RWPE1 (cell line): ENCODE data around the gene CLEC2D.
"Not testable (repeated sequence)": the region's sequence is repeated elsewhere in the genome, so short reads cannot be mapped to it uniquely, and the experiment has no call there.

Source experiments
- CTCF ChIA-PET: fragments of 350-600 bp; sonication (Branson Sonifier 250); formaldehyde crosslinking; extraction: SDS; loops from one replicate; lab custom pipeline; 2021; lab: Yijun Ruan, JAX
- POLR2A ChIA-PET: fragments of 400-600 bp; formaldehyde crosslinking; extraction: SDS; loops from one replicate; lab custom pipeline; 2020; ENCODE audit warnings: antibody characterized with exemption; ENCODE audit not compliant: low non-redundant PET; lab: Yijun Ruan, JAX
- DNase-seq: peaks from one replicate; pipeline ENCODE4 v3.0.0; 2012; ENCODE audit warnings: low spot score
- H3K27ac ChIP-seq: fragments of 450-650 bp; 2 replicates; pipeline ENCODE4 v1.5.1; 2017
- CTCF ChIP-seq: fragments of 450-650 bp; conservative IDR thresholded peaks from 2 replicates; pipeline ENCODE4 v1.5.1; 2017; ENCODE audit warnings: low read depth, mild to moderate bottlenecking

The CLEC2D gene

GRCh38 chr12:9634969-9635754 lies 34.4 kb upstream of the CLEC2D start:
- POLR2A ChIA-PET = no interaction called here

GRCh38 chr12:9636150-9636850 lies 33.2 kb upstream of the CLEC2D start:
- TF ChIP-seq CTCF = no peak
- no peak overlapping the region for H3K27ac ChIP-seq
- no peak for DNase-seq
- ChIA-PET POLR2A (no interaction called here), CTCF (no interaction called here)

More at GRCh38 chr12:9634969-9635754, 34.4 kb upstream of the CLEC2D start:
- DNase-seq = no peak
- CTCF ChIA-PET = interaction anchor here (0.7 to 1.0 kb wide), 3 partner anchors 14 to 399 kb away, joined by 3 read pairs; no protein-coding TSS in a partner anchor
- no peak overlapping the region for H3K27ac ChIP-seq
- no peak for TF ChIP-seq CTCF

GRCh38 chr12:9636851-9637206 lies 32.7 kb upstream of the CLEC2D start:
- TF ChIP-seq CTCF = no peak
- DNase-seq = no peak
- ChIA-PET CTCF (no interaction called here), POLR2A (no interaction called here)
- H3K27ac ChIP-seq = no peak overlapping the region

GRCh38 chr12:9640024-9640423 lies 29.5 kb upstream of the CLEC2D start:
- no peak for DNase-seq
- H3K27ac ChIP-seq = no peak overlapping the region
- ChIA-PET CTCF (interaction anchor here (0.6 kb wide), 1 partner anchor 466 kb away, joined by 3 read pairs; no protein-coding TSS in a partner anchor), POLR2A (no interaction called here)
- no peak for TF ChIP-seq CTCF

- no peak for DNase-seq
- ChIA-PET CTCF (no interaction called here), POLR2A (no interaction called here)
- H3K27ac ChIP-seq = no peak overlapping the region
- TF ChIP-seq CTCF = no peak
Measured at GRCh38 chr12:9642606-9643265, 26.8 kb upstream of the CLEC2D start.

DNA sequence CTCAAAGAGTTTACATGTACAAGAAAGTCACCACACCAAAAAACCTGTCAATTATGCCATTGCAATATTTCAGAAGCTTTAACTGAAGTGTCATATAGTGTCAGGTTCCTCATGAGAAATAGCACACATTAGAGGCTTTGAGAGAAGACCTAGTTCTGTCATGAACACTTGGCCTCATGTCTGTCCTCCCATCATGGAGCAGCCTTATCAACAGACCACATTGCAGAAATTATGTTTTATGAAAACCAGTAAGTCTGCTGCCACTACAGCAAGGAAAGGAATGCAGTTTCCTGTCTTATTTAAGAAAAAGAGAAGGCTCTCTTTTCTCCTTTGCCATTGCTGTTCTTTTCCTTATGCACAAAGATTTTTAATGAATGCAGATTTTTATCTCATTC lies 26.2 kb upstream of the CLEC2D start:
- ChIA-PET CTCF (no interaction called here), POLR2A (no interaction called here)
- no peak for TF ChIP-seq CTCF
- H3K27ac ChIP-seq = no peak overlapping the region
- DNase-seq = no peak

DNA sequence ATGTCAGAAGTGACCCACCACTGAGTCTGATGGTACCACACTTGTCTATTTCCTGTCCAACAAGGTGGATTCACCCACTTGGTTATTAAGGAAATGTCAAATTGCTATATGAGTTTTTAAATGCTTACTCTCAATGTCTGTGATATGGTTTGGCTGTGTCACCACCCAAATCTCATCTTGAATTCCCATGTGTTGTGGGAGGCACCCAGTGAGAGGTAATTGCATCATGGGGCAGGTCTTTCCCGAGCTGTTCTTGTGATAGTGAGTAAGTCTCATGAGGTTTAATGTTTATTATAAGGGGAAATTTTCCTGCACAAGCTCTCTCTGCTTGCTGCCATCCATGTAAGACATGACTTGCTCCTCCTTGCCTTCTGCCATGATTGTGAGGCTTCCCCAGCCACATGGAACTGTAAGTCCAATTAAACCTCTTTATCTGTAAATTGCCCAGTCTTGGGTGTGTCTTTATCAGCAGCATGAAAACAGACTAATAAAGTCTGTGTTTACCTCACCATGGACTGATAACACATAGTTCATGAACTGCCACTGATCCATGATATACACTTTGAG lies 24.4 kb upstream of the CLEC2D start:
- CTCF ChIA-PET, POLR2A ChIA-PET, DNase-seq, H3K27ac ChIP-seq: not testable (repeated sequence)
